Transverse colon (tissue), 4 donors: ENCODE data around the gene OTULIN. TPM values are rescaled to one million over a fixed set of nuclear protein-coding genes. Genes with fewer than 3 reads are reported as not detected.

Experiments used
- DNase-seq: peaks from one replicate; pipeline ENCODE4 v3.0.0-alpha.2; 2019
- H3K27ac ChIP-seq, 4 donors: fragments of 200-600 bp; sonication (generic); 2 replicates each; pipeline ENCODE4 v1.5.1; 2016 to 2018; ENCODE audit warnings: inconsistent platforms in 4 of 4
- H3K27me3 ChIP-seq: fragments of 200-600 bp; sonication (generic); 2 replicates; pipeline ENCODE4 v1.5.1; 2017; ENCODE audit warnings: inconsistent platforms
- H3K36me3 ChIP-seq, 4 donors: fragments of 200-600 bp; sonication (generic); 2 replicates each; pipeline ENCODE4 v1.5.1; 2017 to 2019; ENCODE audit warnings: inconsistent platforms in 4 of 4
- H3K4me1 ChIP-seq, 4 donors: fragments of 200-600 bp; sonication (generic); 2 replicates each; pipeline ENCODE4 v1.5.1; 2017 to 2020; ENCODE audit warnings: inconsistent platforms in 4 of 4
- H3K4me3 ChIP-seq, 4 donors: fragments of 200-600 bp; sonication (generic); 1 replicate in 1 of 4; 2 replicates in 3 of 4; pipeline versions ENCODE4 v1.5.1 to v1.6.1; 2017 to 2019; ENCODE audit warnings: inconsistent platforms in 4 of 4
- H3K9me3 ChIP-seq, 2 donors: fragments of 200-600 bp; sonication (generic); 2 replicates each; pipeline ENCODE4 v1.5.1; 2017 to 2019; ENCODE audit warnings: inconsistent platforms in 2 of 2
- CTCF ChIP-seq, 5 experiments: fragments of 200-600 bp in 3 of 5; fragments of 450-650 bp in 2 of 5; sonication (generic) in 3 of 5; IDR thresholded peaks; 1 replicate in 2 of 5; 2 replicates in 3 of 5; pipeline ENCODE4 v1.5.1; 2016 to 2017; ENCODE audit warnings: antibody characterized with exemption in 5 of 5, inconsistent platforms in 3 of 5, mild to moderate bottlenecking in 2 of 5, moderate library complexity in 1 of 5
- EP300 ChIP-seq: sonication (generic); formaldehyde crosslinking; IDR thresholded peaks from one replicate; pipeline ENCODE4 v1.6.1; 2017; ENCODE audit warnings: antibody characterized with exemption, low read depth
- POLR2A ChIP-seq: fragments of 450-650 bp; IDR thresholded peaks from one replicate; pipeline ENCODE4 v1.6.1; 2016; ENCODE audit warnings: antibody characterized with exemption, mild to moderate bottlenecking, moderate library complexity
- POLR2AphosphoS5 ChIP-seq, 3 donors: sonication (generic); formaldehyde crosslinking; IDR thresholded peaks; one replicate each; pipeline ENCODE4 v1.6.1; 2016; ENCODE audit warnings: antibody characterized with exemption in 3 of 3
- WGBS, 2 donors: methylation state at CpG; one replicate each; pipeline ENCODE4 v1.1.5; 2018; ENCODE audit warnings: low coverage in 1 of 2; 5-methylcytosine and 5-hydroxymethylcytosine counted together
- in situ Hi-C, 4 donors: fragments of 200-750 bp; cut with MboI; loops; one replicate each; pipeline versions ENCODE4 v1.15.0 to v1.15.1; 2017; ENCODE audit warnings: low sequenced_read_pairs in 3 of 4, low pct_ligation_motif_present in 1 of 4, low pct_unique_long_range_greater_than_20kb in 1 of 4
- intact Hi-C: fragments of 100-400 bp; cut with DNase I; formaldehyde crosslinking; loops from one replicate; pipeline ENCODE4 v1.15.1; 2023; ENCODE audit warnings: low total_unique reads
- total RNA-seq, 4 donors: library from RNA; depleted of rRNA; stranded (reverse); fragments of >200 nt; gene quantifications; one replicate each; pipeline ENCODE4 v1.1.0, GENCODE V29; 2016

Gene OTULIN
- total RNA-seq, 4 donors from 2014 or later, result 34.8 to 52.4 (median 40.4) TPM

- TF ChIP-seq POLR2AphosphoS5 (IDR thresholded peaks at IDR 0.05), result no peak
- TF ChIP-seq CTCF (IDR thresholded peaks at IDR 0.05), result no peak
- no peak for TF ChIP-seq EP300
- TF ChIP-seq POLR2A, result no peak
- no peaks in the 10 kb centered on the region for H3K9me3 ChIP-seq
- H3K27me3 ChIP-seq, result no peaks in the 10 kb centered on the region
- no peak for DNase-seq
- H3K4me3 ChIP-seq, result no peak overlapping the region
- intact Hi-C loops (no loop called here), in situ Hi-C loops (no loop called here)
- H3K36me3 ChIP-seq, result no peaks in the 10 kb centered on the region
- peaks cover 11 to 84% (median 31%) of the 10 kb centered on the region in 4 donors for H3K4me1 ChIP-seq
- 30 to 32% methylated on average over 2 of the region's 2 CpGs for WGBS, 2 donors
- no peak overlapping the region for H3K27ac ChIP-seq
These were observed 6.9 kb downstream of the OTULIN start for GRCh38 chr5:14671414-14671813.

- no peak overlapping the region for H3K27ac ChIP-seq
- intact Hi-C loops (no loop called here), in situ Hi-C loops (no loop called here)
- WGBS, 2 donors, result 78% methylated on average over 4 of the region's 4 CpGs; no CpG with 5 or more reads in 1 of the 2 donors
- H3K27me3 ChIP-seq, result no peaks in the 10 kb centered on the region
- TF ChIP-seq EP300 (no peak), POLR2A (no peak), POLR2AphosphoS5 (IDR thresholded peaks at IDR 0.05) (no peak), CTCF (IDR thresholded peaks at IDR 0.05) (no peak)
- no peaks in the 10 kb centered on the region for H3K36me3 ChIP-seq
- H3K4me3 ChIP-seq, result no peak overlapping the region
- H3K9me3 ChIP-seq, result no peaks in the 10 kb centered on the region
- DNase-seq, result no peak
- H3K4me1 ChIP-seq, result peaks cover 11 to 81% (median 29%) of the 10 kb centered on the region in 4 donors
These were observed 7.6 kb downstream of the OTULIN start for GRCh38 chr5:14672082-14672481.

GRCh38 chr5:14672484-14673394 is 8.2 kb downstream of the OTULIN start:
- no peak for DNase-seq
- Histone ChIP-seq H3K9me3 (no peaks in the 10 kb centered on the region), H3K4me3 (no peak overlapping the region), H3K27me3 (no peaks in the 10 kb centered on the region), H3K27ac (no peak overlapping the region), H3K4me1 (peaks cover 11 to 75% (median 25%) of the 10 kb centered on the region in 4 donors), H3K36me3 (no peaks in the 10 kb centered on the region)
- in situ Hi-C loops (no loop called here), intact Hi-C loops (no loop called here)
- 86 to 88% methylated on average over 5 to 9 of the region's 9 CpGs for WGBS, 2 donors
- TF ChIP-seq POLR2AphosphoS5 (IDR thresholded peaks at IDR 0.05) (no peak), POLR2A (no peak), CTCF (IDR thresholded peaks at IDR 0.05) (no peak), EP300 (no peak)

GRCh38 chr5:14673443-14673842 is 8.9 kb downstream of the OTULIN start:
- DNase-seq, result no peak
- in situ Hi-C loops (no loop called here), intact Hi-C loops (no loop called here)
- Histone ChIP-seq H3K4me3 (no peak overlapping the region), H3K9me3 (no peaks in the 10 kb centered on the region), H3K27me3 (no peaks in the 10 kb centered on the region), H3K27ac (no peak overlapping the region), H3K36me3 (no peaks in the 10 kb centered on the region), H3K4me1 (peaks cover 11 to 68% (median 20%) of the 10 kb centered on the region in 4 donors)
- TF ChIP-seq POLR2AphosphoS5 (IDR thresholded peaks at IDR 0.05) (no peak), POLR2A (no peak), CTCF (IDR thresholded peaks at IDR 0.05) (no peak), EP300 (no peak)
- 86 to 98% methylated on average over 3 of the region's 3 CpGs for WGBS, 2 donors
